H9 (cell line): ENCODE data around the gene EFCAB12. TPM values are rescaled to one million over a fixed set of nuclear protein-coding genes. Genes with fewer than 3 reads are reported as not detected.

Experiments
- DNase-seq: peaks from one replicate; pipeline ENCODE4 v3.0.0-alpha.2; 2017
- H2AFZ ChIP-seq: one replicate; pipeline ENCODE4 v1.6.1; 2013; ENCODE audit warnings: mild to moderate bottlenecking, low read length, control low read depth, moderate library complexity
- H2AK5ac ChIP-seq: 2 replicates; pipeline ENCODE4 v1.6.1; 2013; ENCODE audit warnings: low read length, control low read depth, mixed read lengths; ENCODE audit not compliant: insufficient read length
- H2BK120ac ChIP-seq: one replicate; pipeline ENCODE4 v1.6.1; 2013; ENCODE audit warnings: low read depth, mild to moderate bottlenecking, low read length, control low read depth, inconsistent platforms; ENCODE audit not compliant: poor library complexity, severe bottlenecking
- H2BK12ac ChIP-seq: 2 replicates; pipeline ENCODE4 v1.6.1; 2013; ENCODE audit warnings: low read length, control low read depth, mixed read lengths, low read depth; ENCODE audit not compliant: insufficient read length
- H2BK15ac ChIP-seq: 2 replicates; pipeline ENCODE4 v1.6.1; 2013; ENCODE audit warnings: low read depth, low read length, control low read depth
- H2BK20ac ChIP-seq: one replicate; pipeline ENCODE4 v1.6.1; 2013; ENCODE audit warnings: low read depth, mild to moderate bottlenecking, low read length, control low read depth, inconsistent platforms; ENCODE audit not compliant: poor library complexity, severe bottlenecking
- H2BK5ac ChIP-seq: 2 replicates; pipeline ENCODE4 v1.6.1; 2013; ENCODE audit warnings: low read length, control low read depth, mixed read lengths; ENCODE audit not compliant: insufficient read length
- H3K14ac ChIP-seq: 2 replicates; pipeline ENCODE4 v1.6.1; 2013; ENCODE audit warnings: low read length, control low read depth; ENCODE audit not compliant: insufficient read depth
- H3K18ac ChIP-seq: 2 replicates; pipeline ENCODE4 v1.6.1; 2013; ENCODE audit warnings: low read depth, mild to moderate bottlenecking, mixed read lengths, low read length, control low read depth; ENCODE audit not compliant: insufficient read length
- H3K23ac ChIP-seq: 2 replicates; pipeline ENCODE4 v1.6.1; 2013; ENCODE audit warnings: low read length, control low read depth, mixed read lengths, low read depth; ENCODE audit not compliant: insufficient read length
- H3K23me2 ChIP-seq: 2 replicates; pipeline ENCODE4 v1.6.1; 2013; ENCODE audit warnings: low read depth, mild to moderate bottlenecking, mixed read lengths, low read length, control low read depth; ENCODE audit not compliant: insufficient read length, poor library complexity, severe bottlenecking
- H3K27ac ChIP-seq: 2 replicates; pipeline ENCODE4 v1.5.1; 2013; ENCODE audit warnings: low read length, control low read depth, mixed read lengths, low read depth; ENCODE audit not compliant: insufficient read length
- H3K27me3 ChIP-seq: 2 replicates; pipeline ENCODE4 v1.6.1; 2013; ENCODE audit warnings: low read length, control low read depth, inconsistent platforms; ENCODE audit not compliant: insufficient read depth
- H3K4ac ChIP-seq: 2 replicates; pipeline ENCODE4 v1.6.1; 2013; ENCODE audit warnings: low read depth, mild to moderate bottlenecking, control low read depth, inconsistent platforms, low read length, moderate library complexity
- H3K4me1 ChIP-seq: 2 replicates; pipeline ENCODE4 v1.6.1; 2013; ENCODE audit warnings: low read length, control low read depth, inconsistent platforms; ENCODE audit not compliant: insufficient read depth
- H3K4me2 ChIP-seq: 2 replicates; pipeline ENCODE4 v1.6.1; 2013; ENCODE audit warnings: low read length, control low read depth, mixed read lengths; ENCODE audit not compliant: insufficient read length, insufficient read depth
- H3K56ac ChIP-seq: 2 replicates; pipeline ENCODE4 v1.6.1; 2013; ENCODE audit warnings: low read depth, mild to moderate bottlenecking, mixed read lengths, low read length, control low read depth; ENCODE audit not compliant: insufficient read length
- H3K79me1 ChIP-seq: 2 replicates; pipeline ENCODE4 v1.6.1; 2013; ENCODE audit warnings: low read depth, mild to moderate bottlenecking, moderate library complexity, low read length, control low read depth, inconsistent platforms; ENCODE audit not compliant: insufficient read depth, poor library complexity, severe bottlenecking
- H3K79me2 ChIP-seq: 2 replicates; pipeline ENCODE4 v1.6.1; 2013; ENCODE audit warnings: low read length, control low read depth, inconsistent platforms; ENCODE audit not compliant: insufficient read depth
- H3K9ac ChIP-seq: 2 replicates; pipeline ENCODE4 v1.6.1; 2013; ENCODE audit warnings: low read length, control low read depth, mixed read lengths; ENCODE audit not compliant: insufficient read length; ENCODE audit errors: extremely low read depth
- H3K9me3 ChIP-seq: one replicate; pipeline ENCODE4 v1.6.1; 2013; ENCODE audit warnings: low read depth, low read length, inconsistent platforms; ENCODE audit not compliant: control insufficient read depth
- H3T11ph ChIP-seq: one replicate; pipeline ENCODE4 v1.6.1; 2013; ENCODE audit warnings: mild to moderate bottlenecking, low read length, control low read depth, inconsistent platforms
- H4K20me1 ChIP-seq: one replicate; pipeline ENCODE4 v1.6.1; 2013; ENCODE audit not compliant: control insufficient read depth, insufficient read length, insufficient read depth
- H4K5ac ChIP-seq: 2 replicates; pipeline ENCODE4 v1.6.1; 2013; ENCODE audit warnings: low read depth, mild to moderate bottlenecking, mixed read lengths, low read length, control low read depth; ENCODE audit not compliant: insufficient read length
- H4K8ac ChIP-seq: replicated peaks from 2 replicates; pipeline ENCODE4 v1.6.1; 2013; ENCODE audit warnings: low read length, control low read depth, mixed read lengths, low read depth; ENCODE audit not compliant: insufficient read length
- H4K91ac ChIP-seq: 2 replicates; pipeline ENCODE4 v1.6.1; 2013; ENCODE audit warnings: low read depth, mild to moderate bottlenecking, moderate library complexity, mixed read lengths, low read length, control low read depth; ENCODE audit not compliant: insufficient read length
- H3K27ac Mint-ChIP-seq, 3 experiments: 2 replicates in 2 of 3; 3 replicates in 1 of 3; pipeline ENCODE4 v1.8.0; 2020 to 2021; ENCODE audit warnings: mixed read lengths in 3 of 3, mild to moderate bottlenecking in 1 of 3, moderate library complexity in 1 of 3
- H3K27me3 Mint-ChIP-seq: 2 replicates; pipeline ENCODE4 v1.8.0; 2021; ENCODE audit warnings: low read depth, mild to moderate bottlenecking, moderate library complexity, mixed read lengths
- H3K36me3 Mint-ChIP-seq, 3 experiments: 2 replicates in 2 of 3; 3 replicates in 1 of 3; pipeline ENCODE4 v1.8.0; 2020 to 2021; ENCODE audit warnings: low read depth in 3 of 3, mixed read lengths in 3 of 3; ENCODE audit not compliant: insufficient read depth in 1 of 3
- H3K4me1 Mint-ChIP-seq, 2 experiments: 2 replicates each; pipeline ENCODE4 v1.8.0; 2020; ENCODE audit warnings: mixed read lengths in 2 of 2
- H3K4me3 Mint-ChIP-seq, 2 experiments: 2 replicates in 1 of 2; 3 replicates in 1 of 2; pipeline ENCODE4 v1.8.0; 2020 to 2021; ENCODE audit warnings: mild to moderate bottlenecking in 2 of 2, mixed read lengths in 2 of 2, moderate library complexity in 1 of 2
- H3K9me3 Mint-ChIP-seq, 2 experiments: 2 replicates in 1 of 2; 3 replicates in 1 of 2; pipeline ENCODE4 v1.8.0; 2020; ENCODE audit warnings: mild to moderate bottlenecking in 2 of 2, mixed read lengths in 2 of 2, moderate library complexity in 1 of 2
- CTCF ChIP-seq: fragments of 200-600 bp; sonication (generic); conservative IDR thresholded peaks from 3 replicates; pipeline ENCODE4 v1.8.0; 2021; ENCODE audit warnings: antibody characterized with exemption, mild to moderate bottlenecking
- WGBS: extraction: QIAGEN DNeasy Blood & Tissue Kit; methylation state at CpG from one replicate; pipeline ENCODE4 v1.1.7; 2013; ENCODE audit warnings: missing lambda C conversion rate, low lambda C conversion rate, mixed read lengths; ENCODE audit not compliant: insufficient read length; ENCODE audit errors: extremely low coverage; 5-methylcytosine and 5-hydroxymethylcytosine counted together
- total RNA-seq: library from RNA; stranded (reverse); gene quantifications from 2 replicates; pipeline ENCODE4 v1.2.1, GENCODE V29; 2021

The EFCAB12 gene
- total RNA-seq, 1 experiment from 2014 or later = 0.28 TPM

DNA sequence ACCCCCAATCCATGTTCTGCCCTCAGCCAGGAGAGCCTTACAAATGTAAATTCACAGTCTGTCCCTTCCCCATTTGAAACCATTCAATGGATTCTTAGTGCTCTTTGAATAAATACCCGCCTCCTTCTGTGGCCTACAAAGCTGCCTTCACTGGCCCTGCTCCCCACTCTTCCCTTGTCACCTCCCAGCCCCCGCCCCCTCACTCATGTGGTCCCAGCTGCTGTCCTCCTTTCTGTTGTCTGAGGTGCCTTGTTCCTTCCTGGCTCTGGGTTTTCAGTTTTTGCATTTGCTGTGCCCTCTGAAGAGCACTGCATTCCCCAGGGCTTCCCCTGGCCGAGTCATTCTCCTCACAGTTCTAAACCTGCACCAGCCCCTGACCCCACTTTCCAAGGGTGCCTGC lies 3.2 kb downstream of the EFCAB12 start:
- Histone ChIP-seq H3K14ac (no peak overlapping the region), H3T11ph (no peak overlapping the region), H2BK12ac (no peak overlapping the region), H2BK15ac (no peak overlapping the region), H3K23ac (no peak overlapping the region), H3K9ac (no peak overlapping the region), H3K56ac (no peak overlapping the region), H4K91ac (no peak overlapping the region), H3K4ac (no peak overlapping the region), H3K27ac (no peak overlapping the region), H3K4me1 (peaks cover 7% of the 10 kb centered on the region; the same call in 1 of the 2 replicates), H2AK5ac (no peak overlapping the region), H4K5ac (no peak overlapping the region), H3K27me3 (no peaks in the 10 kb centered on the region; the same call in 1 of the 2 replicates), H4K20me1 (no peaks in the 10 kb centered on the region), H3K18ac (no peak overlapping the region), H3K9me3 (no peaks in the 10 kb centered on the region), H3K23me2 (peaks cover 3% of the 10 kb centered on the region), H2BK5ac (no peak overlapping the region), H4K8ac (no peak overlapping the region), H3K79me2 (no peaks in the 10 kb centered on the region), H2BK120ac (no peak overlapping the region), H3K79me1 (no peaks in the 10 kb centered on the region), H2BK20ac (no peak overlapping the region), H3K4me2 (no peak overlapping the region), H2AFZ (no peak overlapping the region)
- Mint-ChIP-seq H3K4me1 (peaks cover 44 to 47% of the 10 kb centered on the region in 2 experiments), H3K27me3 (peaks cover 34% of the 10 kb centered on the region), H3K27ac (peak overlapping the region in 2 of 3 experiments; percentile 61 to 78; a peak in 5 of 7 replicates), H3K4me3 (peak overlapping the region in 1 of 2 experiments; percentile 45; a peak in 2 of 5 replicates), H3K9me3 (peaks cover 0 to 2% of the 10 kb centered on the region in 2 experiments; a peak in 1 of 5 replicates), H3K36me3 (no peaks in the 10 kb centered on the region; a peak in 2 of 7 replicates)
- no CpG with 5 or more reads among the region's 3 CpGs for WGBS
- peak; percentile 50 for DNase-seq
- no peak for TF ChIP-seq CTCF
